K562 (cell line): ENCODE data around the gene TOMM22. TPM values are rescaled to one million over a fixed set of nuclear protein-coding genes. Genes with fewer than 3 reads are reported as not detected.

Experiments used
- ATAC-seq: fragments of 200-7000 bp; cut with Tn5 transposase; 3 replicates; pipeline ENCODE4 v1.9.1; 2020; ENCODE audit warnings: moderate library complexity
- BruUV-seq: library from RNA; stranded (reverse); fragments of 400-500 nt; replicated peaks from 2 replicates; lab custom pipeline; 2021; lab: Mats Ljungman, UMichigan
- CTCF ChIA-PET: fragments of 300-600 bp; formaldehyde crosslinking; extraction: SDS; loops from one replicate; lab custom pipeline; 2021; ENCODE audit warnings: low intra/inter-chr PET ratio; lab: Yijun Ruan, JAX
- POLR2A ChIA-PET: fragments of 300-600, 350-650 bp; sonication (Branson Sonifier 250); formaldehyde crosslinking; extraction: SDS; loops from one replicate; lab custom pipeline; 2021; ENCODE audit warnings: antibody characterized with exemption, inconsistent platforms; lab: Yijun Ruan, JAX
- DNase-seq, 4 experiments: peaks; one replicate each; pipeline versions ENCODE4 v3.0.0 to v3.0.0-alpha.2; 2011 to 2018; ENCODE audit warnings: low spot score in 3 of 4, mixed read lengths in 3 of 4; ENCODE audit errors: extremely low read depth in 1 of 4
- FAIRE-seq: peaks from 2 replicates; lab custom pipeline; 2011; peaks lifted over from hg19 to GRCh38; lab: Jason Lieb, UNC
- H2AFZ ChIP-seq: 2 replicates; pipeline ENCODE4 v1.6.0; 2011; ENCODE audit warnings: low read depth, low read length, control low read depth, inconsistent platforms
- H3K27ac ChIP-seq: fragments of 200-600 bp; 3 replicates; pipeline ENCODE4 v1.8.0; 2011; ENCODE audit warnings: low read depth, mild to moderate bottlenecking, control low read depth, inconsistent platforms, low read length, moderate library complexity, mixed read lengths; ENCODE audit errors: extremely low read depth
- H3K27me3 ChIP-seq, 2 experiments: fragments of 300-600 bp in 1 of 2; 2 replicates in 1 of 2; 3 replicates in 1 of 2; pipeline versions ENCODE4 v1.6.0 to v1.8.0; 2011; ENCODE audit warnings: inconsistent platforms in 2 of 2, low read length in 2 of 2, mild to moderate bottlenecking in 1 of 2, mixed read lengths in 1 of 2, moderate library complexity in 1 of 2; ENCODE audit not compliant: control insufficient read depth in 2 of 2, insufficient read depth in 2 of 2
- H3K36me3 ChIP-seq: fragments of 300-600 bp; 3 replicates; pipeline ENCODE4 v1.8.0; 2011; ENCODE audit warnings: mild to moderate bottlenecking, low read length, inconsistent platforms; ENCODE audit not compliant: control insufficient read depth, insufficient read depth
- H3K4me1 ChIP-seq, 2 experiments: fragments of 200-600 bp in 1 of 2; replicated peaks in 1 of 2; 2 replicates in 1 of 2; 3 replicates in 1 of 2; pipeline versions ENCODE4 v1.5.1 to v1.8.0; 2011; ENCODE audit warnings: inconsistent platforms in 2 of 2, low read length in 2 of 2, mild to moderate bottlenecking in 1 of 2, mixed read lengths in 1 of 2, moderate library complexity in 1 of 2; ENCODE audit not compliant: control insufficient read depth in 2 of 2, insufficient read depth in 2 of 2
- H3K4me2 ChIP-seq: 2 replicates; pipeline ENCODE4 v1.6.1; 2011; ENCODE audit warnings: low read length, control low read depth, inconsistent platforms, mixed read lengths; ENCODE audit not compliant: insufficient read depth
- H3K4me3 ChIP-seq: fragments of 200-600 bp; sonication (generic), shearing (Covaris generic); 2 replicates; pipeline ENCODE4 v1.5.1; 2016; ENCODE audit warnings: control low read depth, inconsistent platforms
- H3K79me2 ChIP-seq: fragments of 200-600 bp; 3 replicates; pipeline ENCODE4 v1.8.0; 2011; ENCODE audit warnings: low read length, inconsistent platforms; ENCODE audit not compliant: control insufficient read depth, insufficient read depth
- H3K9ac ChIP-seq, 2 experiments: 2 replicates each; pipeline versions ENCODE4 v1.6.0 to v1.6.1; 2011; ENCODE audit warnings: low read depth in 2 of 2, low read length in 2 of 2, control low read depth in 1 of 2, inconsistent platforms in 1 of 2, mild to moderate bottlenecking in 1 of 2, mixed read lengths in 1 of 2; ENCODE audit not compliant: insufficient read depth in 1 of 2
- H3K9me1 ChIP-seq: one replicate; pipeline ENCODE4 v1.6.0; 2011; ENCODE audit warnings: inconsistent platforms, mild to moderate bottlenecking, low read length, moderate library complexity; ENCODE audit not compliant: control insufficient read depth, insufficient read depth
- H3K9me3 ChIP-seq: replicated peaks from 2 replicates; pipeline ENCODE4 v1.5.1; 2011; ENCODE audit warnings: low read depth, low read length, inconsistent platforms; ENCODE audit not compliant: control insufficient read depth, insufficient read depth
- H4K20me1 ChIP-seq: replicated peaks from 2 replicates; pipeline ENCODE4 v1.6.1; 2011; ENCODE audit warnings: low read length, inconsistent platforms, mixed read lengths; ENCODE audit not compliant: control insufficient read depth, insufficient read depth
- BCOR ChIP-seq: fragments of 450-650 bp; IDR thresholded peaks from 2 replicates; pipeline ENCODE4 v1.6.1; 2016
- BRF1 ChIP-seq: IDR thresholded peaks from 3 replicates; pipeline ENCODE4 v1.6.1; 2011; ENCODE audit warnings: borderline replicate concordance, mild to moderate bottlenecking; ENCODE audit not compliant: insufficient read length; ENCODE audit errors: extremely low read depth
- E4F1 ChIP-seq: fragments of 250-450 bp; sonication (Bioruptor Pico); IDR thresholded peaks from 2 replicates; pipeline ENCODE4 v1.5.0; 2021; ENCODE audit warnings: mild to moderate bottlenecking, borderline replicate concordance
- GABPB2 ChIP-seq: fragments of 250-450 bp; sonication (Bioruptor Pico); conservative IDR thresholded peaks from 2 replicates; pipeline ENCODE4 v1.5.1; 2021; ENCODE audit warnings: mild to moderate bottlenecking
- HINFP ChIP-seq: fragments of 450-650 bp; conservative IDR thresholded peaks from 2 replicates; pipeline ENCODE4 v1.6.1; 2016; ENCODE audit warnings: missing genetic modification characterization, low read depth, mild to moderate bottlenecking, control low read depth, missing compliant biosample characterization
- MAFF ChIP-seq: IDR thresholded peaks from 2 replicates; pipeline ENCODE4 v1.6.1; 2012; ENCODE audit warnings: low read length, improper control_type of control experiment
- MITF ChIP-seq: IDR thresholded peaks from 2 replicates; pipeline ENCODE4 v1.6.1; 2014; ENCODE audit warnings: antibody characterized with exemption
- SAP30 ChIP-seq: fragments of 200-600 bp; sonication (generic); IDR thresholded peaks from 2 replicates; pipeline ENCODE4 v1.6.1; 2012; ENCODE audit warnings: borderline replicate concordance, low read depth, mild to moderate bottlenecking, moderate library complexity, low read length, control low read depth, inconsistent platforms; ENCODE audit not compliant: insufficient read depth, poor library complexity, severe bottlenecking
- SMAD3 ChIP-seq: fragments of 450-650 bp; formaldehyde crosslinking; conservative IDR thresholded peaks from 2 replicates; pipeline ENCODE4 v1.4.0; 2020; ENCODE audit warnings: mild to moderate bottlenecking
- TCF15 ChIP-seq: fragments of 250-450 bp; sonication (Bioruptor Pico); IDR thresholded peaks from 2 replicates; pipeline ENCODE4 v1.8.0; 2022; ENCODE audit warnings: moderate library complexity, mild to moderate bottlenecking, inconsistent platforms
- ZHX1 ChIP-seq: fragments of 150-350 bp; conservative IDR thresholded peaks from 2 replicates; pipeline ENCODE4 v1.6.1; 2014; ENCODE audit warnings: low read length
- ZNF232 ChIP-seq: sonication (generic); formaldehyde crosslinking; IDR thresholded peaks from 2 replicates; pipeline ENCODE4 v1.8.0; 2022; ENCODE audit warnings: mild to moderate bottlenecking, missing genetic modification reagents
- WGBS: fragments of 100-300 bp; shearing (Covaris generic); methylation state at CpG from one replicate; pipeline ENCODE4 v1.1.6; 2016; ENCODE audit warnings: low coverage, mixed read lengths; ENCODE audit not compliant: insufficient coverage; ENCODE audit errors: missing lambda C conversion rate; 5-methylcytosine and 5-hydroxymethylcytosine counted together
- in situ Hi-C: fragments of 300-500 bp; cut with MboI; formaldehyde crosslinking; loops from 4 replicates; pipeline ENCODE4 v1.15.0; 2018; ENCODE audit warnings: inconsistent platforms, mixed read lengths
- intact Hi-C: fragments of 100-400 bp; cut with micrococcal nuclease; formaldehyde crosslinking; loops from 2 replicates; pipeline ENCODE4 v1.14.2; 2022
- polyA plus RNA-seq, 8 experiments: library from polyadenylated mRNA; depleted of rRNA in 4 of 8; stranded (reverse) in 5 of 8; unstranded in 3 of 8; fragments of >200 nt; fragmentation: Nextera tagmentation in 2 of 8; fragmentation: Illumina TruSeq in 1 of 8; extraction: Ambion mirVana in 2 of 8; extraction: Trizol in 1 of 8; gene quantifications; 2 replicates each; pipeline versions ENCODE4 v1.2.1 to v1.2.3, GENCODE V29; 2011 to 2014; ENCODE audit warnings: inconsistent platforms in 1 of 8, missing spikeins in 1 of 8
- total RNA-seq, 7 experiments: library from RNA; depleted of rRNA in 6 of 7; stranded (reverse); fragments of >200 nt in 6 of 7; fragmentation: Illumina TruSeq in 2 of 7; extraction: Trizol in 2 of 7; gene quantifications; 2 replicates each; pipeline versions ENCODE4 v1.2.1 to v1.2.3, GENCODE V29; 2011 to 2021; ENCODE audit warnings: low replicate concordance in 1 of 7

The TOMM22 gene
- total and polyA plus RNA-seq, 9 of the 15 experiments (the other 6 are each of a cell fraction or from before 2014, with no cell fraction given): 25.8 to 108 (median 73.8) TPM

GRCh38 chr22:38638216-38638615 is 43.5 kb upstream of the TOMM22 start (continued):
- no peak for TF ChIP-seq ZHX1
- TF ChIP-seq E4F1 (CRISPR knock-in tag): no peak
- TF ChIP-seq BCOR: no peak
- TF ChIP-seq BRF1: no peak
- no peak for TF ChIP-seq SMAD3 (CRISPR knock-in tag)

- ChIA-PET CTCF (interaction anchor here (0.6 kb wide), 1 partner anchor 494 kb away, joined by 3 read pairs; no protein-coding TSS in a partner anchor), POLR2A (no interaction called here)
- intact Hi-C loops (no loop called here), in situ Hi-C loops (no loop called here)
- BruUV-seq: no TSS peak
- peak; percentile 20 to 65 (median 36) for DNase-seq
- Histone ChIP-seq H3K79me2 (no peaks in the 10 kb centered on the region), H3K36me3 (no peaks in the 10 kb centered on the region), H3K4me3 (no peak overlapping the region), H3K9me1 (no peaks in the 10 kb centered on the region), H3K9me3 (no peaks in the 10 kb centered on the region), H3K27ac (no peak overlapping the region), H3K27me3 (no peaks in the 10 kb centered on the region), H3K9ac (no peak overlapping the region), H3K4me1 (peaks cover 0 to 5% of the 10 kb centered on the region in 2 experiments; a peak in 2 of 5 replicates), H2AFZ (no peak overlapping the region), H3K4me2 (no peak overlapping the region), H4K20me1 (no peaks in the 10 kb centered on the region)
- peak; percentile 83 for FAIRE-seq
- ATAC-seq: peak; percentile 86
- 0% methylated on average over 3 of the region's 3 CpGs for WGBS
- TF ChIP-seq ZNF232 (CRISPR knock-in tag) (no peak), HINFP (tag) (no peak), GABPB2 (no peak), MITF (no peak), MAFF (no peak), SAP30 (no peak), TCF15 (CRISPR knock-in tag) (no peak)
These were observed 43.0 kb upstream of the TOMM22 start for GRCh38 chr22:38638728-38639127.
